NB4 (cell line): ENCODE data around the gene CTNNA3.

ENCODE experiments used
- CTCF ChIP-seq: IDR thresholded peaks from one replicate; pipeline ENCODE4 v1.5.1; 2012; ENCODE audit warnings: low read depth, low read length
- MAX ChIP-seq: IDR thresholded peaks from 2 replicates; pipeline ENCODE4 v1.6.1; 2011; ENCODE audit warnings: low read depth, low read length

- TF ChIP-seq MAX (no peak), CTCF (no peak)
Measured at GRCh38 chr10:67175354-67175753, 520.6 kb downstream of the CTNNA3 start.
